Cardiac fibroblast (primary cell): ENCODE measurements around the gene CELF1.

Experiments used
- DNase-seq, 2 donors: peaks; one replicate each; pipeline versions ENCODE4 v3.0.0 to v3.0.0-alpha.2; 2010; ENCODE audit warnings: low read depth in 2 of 2
- H3K4me3 ChIP-seq, 2 donors: replicated peaks in 1 of 2; 1 replicate in 1 of 2; 2 replicates in 1 of 2; pipeline ENCODE4 v1.5.1; 2011; ENCODE audit warnings: low read depth in 2 of 2, low read length in 2 of 2, mild to moderate bottlenecking in 2 of 2, moderate library complexity in 1 of 2
- TF ChIP-seq, protein P1 (sequence below): IDR thresholded peaks from one replicate; pipeline ENCODE4 v1.5.1; 2011; ENCODE audit warnings: low read depth, mild to moderate bottlenecking, low read length, inconsistent platforms

The CELF1 gene

DNA sequence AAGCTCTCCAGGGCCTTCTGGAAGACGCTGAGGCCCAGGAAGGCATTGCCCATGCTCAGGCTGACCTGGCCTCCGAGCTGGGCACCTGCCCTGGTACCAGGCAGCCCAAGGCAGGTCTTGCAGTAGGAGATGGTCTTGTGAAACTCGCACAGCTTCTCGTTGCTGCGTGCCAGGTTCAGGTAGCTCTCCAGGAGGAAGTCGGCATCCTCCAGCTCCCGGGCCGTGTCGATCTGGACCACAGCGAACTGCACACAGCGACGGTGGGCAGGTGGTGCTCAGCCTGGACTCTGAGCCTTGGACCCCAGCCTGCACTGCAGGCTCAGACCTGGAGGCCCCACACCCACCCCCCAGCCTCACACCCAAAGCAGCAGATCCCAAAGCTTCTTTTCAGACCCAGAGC lies 105.0 kb downstream of the CELF1 start:
- TF ChIP-seq, protein P1, sequence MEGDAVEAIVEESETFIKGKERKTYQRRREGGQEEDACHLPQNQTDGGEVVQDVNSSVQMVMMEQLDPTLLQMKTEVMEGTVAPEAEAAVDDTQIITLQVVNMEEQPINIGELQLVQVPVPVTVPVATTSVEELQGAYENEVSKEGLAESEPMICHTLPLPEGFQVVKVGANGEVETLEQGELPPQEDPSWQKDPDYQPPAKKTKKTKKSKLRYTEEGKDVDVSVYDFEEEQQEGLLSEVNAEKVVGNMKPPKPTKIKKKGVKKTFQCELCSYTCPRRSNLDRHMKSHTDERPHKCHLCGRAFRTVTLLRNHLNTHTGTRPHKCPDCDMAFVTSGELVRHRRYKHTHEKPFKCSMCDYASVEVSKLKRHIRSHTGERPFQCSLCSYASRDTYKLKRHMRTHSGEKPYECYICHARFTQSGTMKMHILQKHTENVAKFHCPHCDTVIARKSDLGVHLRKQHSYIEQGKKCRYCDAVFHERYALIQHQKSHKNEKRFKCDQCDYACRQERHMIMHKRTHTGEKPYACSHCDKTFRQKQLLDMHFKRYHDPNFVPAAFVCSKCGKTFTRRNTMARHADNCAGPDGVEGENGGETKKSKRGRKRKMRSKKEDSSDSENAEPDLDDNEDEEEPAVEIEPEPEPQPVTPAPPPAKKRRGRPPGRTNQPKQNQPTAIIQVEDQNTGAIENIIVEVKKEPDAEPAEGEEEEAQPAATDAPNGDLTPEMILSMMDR: no peak
- no peak for DNase-seq
- no peak overlapping the region for H3K4me3 ChIP-seq

DNA sequence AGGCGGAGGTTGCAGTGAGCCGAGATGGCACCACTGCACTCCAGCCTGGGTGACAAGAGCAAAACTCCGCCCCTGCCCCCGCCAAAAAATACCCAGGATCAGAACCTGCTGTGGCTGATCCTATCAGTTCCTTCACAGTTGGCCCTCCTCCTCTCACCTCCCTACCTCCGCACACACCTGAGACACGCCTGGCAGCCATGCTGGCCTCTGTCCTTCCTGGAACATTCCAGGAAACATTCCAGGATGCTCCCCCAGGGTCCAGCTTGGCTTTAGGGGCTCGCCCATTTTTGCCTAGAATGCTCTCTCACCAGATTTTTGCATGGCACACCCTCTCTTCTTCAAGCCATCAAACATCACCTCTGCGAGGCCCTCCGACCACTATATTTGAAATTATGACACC lies 106.1 kb downstream of the CELF1 start:
- TF ChIP-seq, protein P1: no peak
- DNase-seq: no peak
- no peak overlapping the region for H3K4me3 ChIP-seq

DNA sequence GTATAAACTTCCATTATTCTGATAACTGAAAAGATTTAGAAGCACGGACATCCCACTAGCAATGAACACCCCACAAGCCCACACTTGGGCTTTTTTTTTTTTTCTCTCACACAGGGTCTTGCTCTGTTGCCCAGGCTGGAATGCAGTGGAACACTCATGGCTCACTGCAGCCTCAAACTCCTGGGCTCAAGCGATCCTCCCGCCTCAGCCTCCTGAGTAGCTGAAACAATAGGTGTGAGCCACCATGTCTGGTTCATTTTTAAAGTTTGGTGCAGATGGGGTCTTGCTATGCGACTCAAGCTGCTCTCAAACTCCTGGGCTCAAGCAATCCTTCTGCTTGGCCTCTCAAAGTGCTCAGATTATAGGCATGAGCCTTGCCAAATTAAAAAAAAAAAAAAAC lies 107.1 kb downstream of the CELF1 start:
- TF ChIP-seq, protein P1: no peak
- no peak for DNase-seq
- H3K4me3 ChIP-seq: no peak overlapping the region

DNA sequence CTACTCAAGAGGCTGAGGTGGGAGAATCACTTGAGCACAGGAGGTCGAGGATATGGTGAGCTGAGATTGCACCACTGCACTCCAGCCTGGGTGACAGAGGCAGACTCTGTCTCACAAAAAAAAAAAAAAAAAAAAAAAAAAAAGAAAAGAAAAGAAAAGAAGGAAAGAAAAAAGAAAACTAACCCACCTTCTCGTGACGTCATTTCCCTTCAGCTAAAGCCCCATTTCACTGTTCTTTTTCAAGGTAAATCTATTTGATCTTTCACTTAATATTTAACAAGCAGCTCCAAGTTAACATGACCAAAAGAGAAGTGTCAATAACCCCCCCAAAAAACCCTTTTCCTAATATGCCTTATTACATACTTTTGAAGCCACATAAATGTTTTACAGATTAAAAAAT lies 109.1 kb downstream of the CELF1 start:
- no peak for DNase-seq
- no peak overlapping the region for H3K4me3 ChIP-seq
- TF ChIP-seq, protein P1: no peak

DNA sequence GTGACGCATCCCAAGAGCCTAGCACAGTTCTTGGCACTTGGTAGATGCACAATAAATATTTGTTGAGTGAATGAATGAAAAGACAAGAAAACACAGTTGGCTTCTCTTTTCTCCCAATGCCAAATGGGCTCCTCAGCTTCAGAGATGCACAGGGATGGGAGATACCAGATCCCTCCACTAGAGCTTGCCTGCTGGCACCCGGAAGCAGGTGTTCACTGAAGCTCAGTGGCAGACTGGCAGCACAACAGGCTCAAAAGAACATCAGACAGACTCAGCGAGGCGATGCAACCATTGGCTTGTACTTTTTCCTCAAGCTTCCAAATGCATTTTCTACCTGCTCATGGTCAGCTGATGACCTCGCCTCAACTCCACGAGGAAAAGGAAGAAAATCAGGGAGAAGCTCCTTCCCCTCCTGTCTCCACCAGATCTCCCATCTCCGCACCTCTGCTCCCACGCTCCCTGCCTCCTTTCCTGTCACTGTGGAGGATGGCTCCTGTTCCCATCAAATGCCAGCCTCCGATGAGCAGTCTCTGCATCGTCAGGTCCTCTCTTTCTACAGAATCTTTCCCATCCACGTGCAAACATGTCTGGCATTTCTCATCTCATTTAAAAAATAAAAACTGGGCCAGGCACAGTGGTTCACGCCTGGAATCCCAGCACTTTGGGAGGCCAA lies 109.8 kb downstream of the CELF1 start:
- H3K4me3 ChIP-seq: no peak overlapping the region
- no peak for DNase-seq
- TF ChIP-seq, protein P1: no peak

DNA sequence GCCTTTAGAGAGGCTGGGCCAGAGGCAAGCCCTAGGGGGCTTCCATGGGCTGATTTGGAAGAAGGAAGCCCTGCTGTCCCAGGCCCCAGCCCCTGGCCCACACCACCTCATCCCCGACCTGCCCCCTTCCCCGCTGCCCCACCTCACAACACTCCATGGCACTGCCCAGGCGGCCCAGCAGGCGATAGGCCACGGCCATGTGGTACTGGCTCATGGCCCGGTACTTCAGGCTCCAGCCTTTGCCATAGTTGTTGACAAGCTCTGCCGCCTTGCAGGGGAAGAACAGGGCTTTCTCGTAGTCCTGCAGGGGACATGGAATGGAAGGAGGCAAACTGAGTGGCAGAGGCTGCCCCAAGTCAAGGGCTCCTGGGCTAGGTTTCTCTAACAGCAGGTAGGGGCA lies 110.4 kb downstream of the CELF1 start:
- TF ChIP-seq, protein P1: no peak
- H3K4me3 ChIP-seq: no peak overlapping the region

DNA sequence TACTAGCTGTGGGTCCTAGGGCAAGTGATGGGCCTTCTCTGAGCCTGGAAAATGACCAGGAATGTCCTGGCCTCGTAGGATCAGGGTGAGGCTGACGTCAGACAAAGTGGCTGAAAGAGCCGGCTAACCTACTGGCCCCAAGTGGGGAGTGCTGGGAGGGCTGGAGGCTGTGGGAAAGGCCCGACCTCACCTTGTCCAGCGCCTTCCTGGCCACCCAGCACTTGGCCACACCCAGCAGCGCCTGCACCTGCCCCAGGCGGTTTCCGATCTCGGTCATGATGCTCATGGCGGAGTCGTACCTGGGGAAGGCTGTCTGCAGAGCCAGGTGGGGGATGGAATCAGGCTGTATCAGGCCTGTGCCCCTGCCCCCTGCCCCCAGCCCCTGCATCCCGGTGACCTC lies 111.5 kb downstream of the CELF1 start:
- TF ChIP-seq, protein P1: no peak
- H3K4me3 ChIP-seq: no peak overlapping the region
- DNase-seq: no peak

More for the DNA sequence above, 110.4 kb downstream of the CELF1 start:
- DNase-seq: no peak
